HTR-8/SVneo (cell line): Measurements from ENCODE around the gene AKT1.
A peak's percentile ranks its signal among the peaks of the same experiment; 100 is the strongest.

Experiments
- DNase-seq: peaks from one replicate; pipeline ENCODE4 v3.0.0; 2011; ENCODE audit warnings: low spot score, mixed read lengths; ENCODE audit not compliant: insufficient read length
- FAIRE-seq: peaks from 2 replicates; lab custom pipeline; 2011; peaks lifted over from hg19 to GRCh38; lab: Jason Lieb, UNC

The AKT1 gene

GRCh38 chr14:104776481-104776880 is 19.1 kb downstream of the AKT1 start:
- DNase-seq (no peak), FAIRE-seq (no peak)

GRCh38 chr14:104775073-104775489 is 20.5 kb downstream of the AKT1 start:
- FAIRE-seq (no peak), DNase-seq (no peak)

GRCh38 chr14:104774453-104775072 is 21.0 kb downstream of the AKT1 start:
- DNase-seq (no peak), FAIRE-seq (no peak)

- no peak for FAIRE-seq
These were observed 21.8 kb downstream of the AKT1 start for GRCh38 chr14:104773505-104774452.

GRCh38 chr14:104772707-104773504 is 22.6 kb downstream of the AKT1 start:
- FAIRE-seq (no peak), DNase-seq (no peak)

More at GRCh38 chr14:104773505-104774452, 21.8 kb downstream of the AKT1 start:
- DNase-seq: no peak

GRCh38 chr14:104771918-104772706 is 23.4 kb downstream of the AKT1 start:
- FAIRE-seq (no peak), DNase-seq (no peak)

- DNase-seq: no peak
- no peak for FAIRE-seq
These were observed 24.2 kb downstream of the AKT1 start for GRCh38 chr14:104771374-104771773.

GRCh38 chr14:104770851-104771272 is 24.7 kb downstream of the AKT1 start:
- no peak for DNase-seq
- FAIRE-seq: peak; percentile 4

GRCh38 chr14:104770072-104770579 is 25.4 kb downstream of the AKT1 start:
- no peak for DNase-seq
- no peak for FAIRE-seq

- DNase-seq (no peak), FAIRE-seq (no peak)
These were observed 26.1 kb downstream of the AKT1 start for GRCh38 chr14:104769324-104770071.

GRCh38 chr14:104768437-104769323 is 26.9 kb downstream of the AKT1 start:
- FAIRE-seq (peak; percentile 77), DNase-seq (peak; percentile 89)

GRCh38 chr14:104767634-104767918 is 28.0 kb downstream of the AKT1 start:
- FAIRE-seq (no peak), DNase-seq (no peak)

GRCh38 chr14:104766863-104767633 is 28.5 kb downstream of the AKT1 start:
- FAIRE-seq: no peak
- no peak for DNase-seq

- DNase-seq: no peak
- FAIRE-seq: no peak
These were observed 29.2 kb downstream of the AKT1 start for GRCh38 chr14:104766256-104766862.

GRCh38 chr14:104765517-104765916 is 30.0 kb downstream of the AKT1 start:
- no peak for FAIRE-seq
- DNase-seq: no peak

GRCh38 chr14:104758981-104759969 is 36.3 kb downstream of the AKT1 start:
- no peak for FAIRE-seq
- no peak for DNase-seq
